ENCODE results near the gene ITGB1BP1.

GRCh38 chr2:9472511-9472910, 49.2 kb upstream of the ITGB1BP1 start:
- TF ChIP-seq CTCF (IDR thresholded peaks at IDR 0.05) = no peak
- TF ChIP-seq EZH2phosphoT487 (IDR thresholded peaks at IDR 0.05) = no peak
- TF ChIP-seq EZH2 (IDR thresholded peaks at IDR 0.05) = no peak

Data from neural progenitor cell (in vitro differentiated cells).